ENCODE measurements around the gene PIK3R3.
"Not testable (repeated sequence)": the region's sequence is repeated elsewhere in the genome, so short reads cannot be mapped to it uniquely, and the experiment has no call there.

PIK3R3 gene

GRCh38 chr1:46102769-46103476 lies 29.5 kb downstream of the PIK3R3 start:
- no peak for DNase-seq (ENCODE audit: low read depth)

GRCh38 chr1:46099215-46099614 lies 33.2 kb downstream of the PIK3R3 start:
- no peak for DNase-seq (ENCODE audit: low read depth)

DNA sequence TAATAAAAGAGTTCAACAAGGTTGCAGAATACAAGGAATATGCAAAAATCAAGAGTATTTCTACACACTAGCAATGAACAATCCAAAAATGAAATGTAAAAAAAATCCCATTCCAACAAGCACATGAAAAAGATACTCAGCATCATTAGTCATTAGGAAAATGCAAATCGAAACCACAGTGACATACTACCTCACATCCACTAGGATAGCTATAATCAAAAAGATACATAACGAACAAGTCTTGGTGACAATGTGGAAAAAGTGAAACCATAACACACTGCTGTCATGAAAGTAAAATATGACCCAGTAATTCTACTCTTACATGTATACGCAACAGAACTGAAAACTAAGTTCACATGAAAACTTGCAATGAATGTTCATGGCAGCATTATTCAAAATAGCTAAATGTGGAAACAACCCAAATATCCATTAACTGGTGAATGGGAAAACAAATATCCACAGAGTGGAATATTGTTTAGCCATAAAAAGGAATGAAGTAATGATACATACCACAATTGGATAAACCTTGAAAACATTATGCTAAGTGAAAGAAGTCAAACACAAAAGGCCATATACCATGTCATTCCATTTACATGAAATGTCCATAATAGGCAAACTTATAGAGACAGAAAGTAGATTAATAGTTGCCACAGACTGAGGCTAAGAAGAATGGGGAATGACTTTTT lies 34.3 kb downstream of the PIK3R3 start:
- no peak for DNase-seq (ENCODE audit: low read depth)

DNA sequence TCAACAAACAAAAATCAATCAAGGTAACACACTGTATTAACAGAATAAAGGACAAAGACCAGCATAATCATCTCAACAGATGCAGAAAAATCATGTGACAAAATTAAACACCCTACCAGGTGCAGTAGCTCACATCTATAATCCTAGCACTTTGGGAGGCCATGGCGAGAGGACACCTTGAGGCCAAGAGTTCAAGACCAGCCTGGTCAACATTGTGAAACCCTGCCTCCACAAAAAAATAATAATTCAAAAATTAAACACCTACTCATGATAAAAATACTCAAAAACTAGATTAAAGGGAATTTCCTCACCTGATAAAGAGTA lies 35.3 kb downstream of the PIK3R3 start:
- DNase-seq (ENCODE audit: low read depth), result no peak

GRCh38 chr1:46096269-46097148 lies 35.9 kb downstream of the PIK3R3 start:
- DNase-seq (ENCODE audit: low read depth), result no peak

GRCh38 chr1:46095110-46095509 lies 37.3 kb downstream of the PIK3R3 start:
- not testable (repeated sequence) for DNase-seq (ENCODE audit: low read depth)

DNA sequence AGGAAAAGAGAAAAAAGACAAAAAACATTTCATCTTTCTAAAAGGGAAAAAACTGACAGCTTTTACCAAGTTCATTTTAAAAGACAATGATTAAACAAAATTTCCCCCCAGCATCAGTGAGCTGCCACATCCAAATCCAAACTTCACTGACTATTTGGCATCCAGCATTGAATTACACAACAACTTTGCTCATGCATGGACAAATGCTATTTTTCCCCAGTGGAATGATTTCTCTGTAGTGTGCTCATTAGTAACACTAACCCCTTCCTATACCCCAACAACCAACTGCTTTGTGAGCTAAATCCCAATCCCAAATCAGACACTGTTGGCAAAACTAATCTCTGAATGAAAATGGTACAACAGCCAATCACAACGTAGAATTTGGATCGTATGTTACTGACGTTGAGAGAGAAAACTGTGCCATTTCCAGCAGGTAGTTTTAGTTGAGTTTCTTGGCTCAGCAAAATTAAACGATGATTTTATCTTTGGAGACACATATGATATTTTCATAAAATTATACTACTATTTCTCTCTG lies 37.9 kb downstream of the PIK3R3 start:
- no peak for DNase-seq (ENCODE audit: low read depth)

DNA sequence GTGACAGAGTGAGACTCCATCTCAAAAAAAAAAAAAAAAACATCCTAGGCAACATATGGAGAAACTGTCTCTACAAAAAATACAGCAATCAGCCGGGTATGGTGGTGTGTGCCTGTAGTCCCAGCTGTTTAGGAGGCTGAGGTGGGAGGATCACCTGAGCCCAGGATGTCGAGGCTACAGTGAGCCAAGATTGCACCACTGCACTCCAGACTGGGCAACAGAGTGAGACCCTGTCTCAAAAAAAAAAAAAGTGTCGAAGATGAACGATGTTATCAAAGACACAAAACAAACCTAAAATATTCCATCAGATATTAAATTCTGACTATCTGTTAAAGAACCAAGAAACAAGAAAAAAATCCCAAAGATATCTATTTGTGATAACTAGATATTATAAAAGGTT lies 38.6 kb downstream of the PIK3R3 start:
- DNase-seq (ENCODE audit: low read depth), result not testable (repeated sequence)

GRCh38 chr1:46087891-46088290 lies 44.5 kb downstream of the PIK3R3 start:
- DNase-seq (ENCODE audit: low read depth), result no peak

DNA sequence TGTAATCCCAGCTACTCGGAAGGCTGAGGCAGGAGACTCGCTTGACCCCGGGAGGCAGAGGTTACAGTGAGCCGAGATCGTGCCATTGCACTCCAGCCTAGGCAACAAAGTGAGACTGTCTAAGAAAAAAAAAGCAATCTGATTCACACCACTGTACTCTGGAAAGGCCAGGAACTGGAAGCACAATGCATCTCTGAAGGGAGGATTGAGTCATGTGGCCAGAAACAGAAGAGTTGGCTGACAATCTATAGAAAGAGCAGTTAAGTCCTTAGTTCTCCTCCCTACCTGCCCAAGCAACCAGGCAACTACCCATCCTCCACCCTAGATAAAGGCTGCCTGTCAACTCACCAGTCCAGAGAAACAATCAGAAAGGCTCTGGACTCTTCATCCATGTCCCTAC lies 45.9 kb downstream of the PIK3R3 start:
- DNase-seq (ENCODE audit: low read depth), result no peak

DNA sequence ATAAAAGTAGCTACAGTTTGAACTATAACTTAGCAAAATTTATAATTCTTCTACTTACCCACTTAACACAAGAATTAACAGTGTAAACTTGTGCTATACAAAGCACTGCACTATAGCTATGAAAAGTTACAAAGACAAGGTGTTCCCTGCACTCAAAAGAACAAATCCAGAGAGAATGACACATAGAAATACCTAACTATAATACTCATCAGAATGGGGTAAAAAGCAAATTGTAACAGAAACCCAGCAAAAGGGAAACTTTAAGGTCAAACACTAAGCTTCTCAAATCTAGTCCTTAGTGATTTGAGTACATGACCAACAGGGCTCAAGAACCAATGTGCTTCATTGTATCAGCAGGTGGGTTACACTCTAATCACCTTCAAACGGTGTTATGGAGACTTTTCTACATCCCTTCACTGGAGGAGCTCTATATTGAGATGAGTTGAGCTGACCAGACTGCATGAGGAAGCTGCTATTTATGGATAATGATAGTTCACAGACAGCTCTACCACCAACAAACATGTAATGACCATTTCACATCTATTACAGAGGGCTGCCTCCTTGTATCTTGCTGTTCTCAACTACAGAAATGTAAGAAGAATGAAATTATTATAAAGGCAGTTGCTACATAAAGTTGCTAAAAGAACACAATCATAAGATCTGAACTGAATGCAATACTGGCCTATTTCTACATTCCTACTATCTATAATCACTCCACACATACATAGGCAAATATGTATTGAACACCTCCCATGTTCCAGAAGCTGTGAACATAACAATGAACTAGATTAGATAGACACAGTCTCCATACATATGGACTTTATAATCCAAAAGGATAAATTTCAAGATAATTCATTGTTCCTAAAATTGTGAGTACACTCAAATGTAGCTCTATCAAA lies 47.6 kb downstream of the PIK3R3 start:
- no peak for DNase-seq (ENCODE audit: low read depth)

DNA sequence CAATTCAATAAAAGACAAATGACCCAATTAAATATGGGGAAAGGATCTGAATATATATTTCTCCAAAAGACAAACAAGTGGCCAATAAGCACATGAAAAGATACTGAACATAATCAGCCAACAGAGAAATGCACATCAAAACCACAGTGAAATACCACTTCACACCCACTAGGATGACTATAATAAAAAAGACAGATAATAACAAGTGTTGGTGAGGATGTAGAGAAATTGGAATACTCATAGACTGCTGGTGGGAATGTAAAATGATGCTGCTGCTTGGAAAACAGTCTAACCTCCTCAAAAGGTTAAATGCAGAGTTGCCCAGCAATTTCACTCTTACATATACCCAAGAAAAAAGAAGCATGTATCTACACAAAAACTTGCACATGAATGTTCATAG lies 48.9 kb downstream of the PIK3R3 start:
- DNase-seq (ENCODE audit: low read depth), result no peak

- DNase-seq (ENCODE audit: low read depth), result no peak
Observed at GRCh38 chr1:46081619-46082018, 50.8 kb downstream of the PIK3R3 start.

DNA sequence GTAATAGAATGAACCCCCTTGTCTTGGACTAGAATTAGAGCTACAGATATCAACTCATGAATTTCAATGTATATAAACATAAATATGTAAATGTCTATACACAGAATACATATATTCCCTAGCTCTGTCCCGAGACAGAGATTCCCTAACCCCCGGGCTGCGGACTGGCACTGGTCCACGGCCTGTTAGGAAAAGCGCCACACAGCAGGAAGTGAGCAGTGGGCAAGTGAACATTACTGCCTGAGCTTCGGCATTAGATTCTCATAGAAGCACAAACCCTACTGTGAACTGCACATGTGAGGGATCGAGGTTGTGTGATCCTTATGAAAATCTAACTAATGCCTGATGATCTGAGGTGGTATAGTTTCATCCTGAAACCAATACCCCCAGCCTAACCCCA lies 51.2 kb downstream of the PIK3R3 start:
- DNase-seq (ENCODE audit: low read depth), result no peak

DNA sequence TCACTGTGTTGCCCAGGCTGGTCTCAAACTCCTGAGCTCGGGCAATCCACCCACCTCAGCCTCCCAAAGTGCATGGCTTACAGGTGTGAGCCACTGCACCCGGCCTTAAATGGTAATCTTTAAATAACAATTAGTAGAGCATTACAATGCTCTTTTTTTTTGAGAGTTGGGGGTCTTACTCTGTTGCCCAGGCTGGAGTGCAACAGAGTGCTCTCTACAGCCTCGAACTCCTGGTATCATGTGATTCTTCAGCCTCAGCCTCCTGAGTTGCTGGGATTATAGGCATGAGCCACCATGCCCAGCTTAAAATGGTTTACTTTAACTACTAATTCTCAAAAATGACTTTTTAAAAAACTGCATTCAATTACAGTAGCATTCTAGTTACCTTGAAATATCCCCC lies 52.2 kb downstream of the PIK3R3 start:
- no peak for DNase-seq (ENCODE audit: low read depth)

DNA sequence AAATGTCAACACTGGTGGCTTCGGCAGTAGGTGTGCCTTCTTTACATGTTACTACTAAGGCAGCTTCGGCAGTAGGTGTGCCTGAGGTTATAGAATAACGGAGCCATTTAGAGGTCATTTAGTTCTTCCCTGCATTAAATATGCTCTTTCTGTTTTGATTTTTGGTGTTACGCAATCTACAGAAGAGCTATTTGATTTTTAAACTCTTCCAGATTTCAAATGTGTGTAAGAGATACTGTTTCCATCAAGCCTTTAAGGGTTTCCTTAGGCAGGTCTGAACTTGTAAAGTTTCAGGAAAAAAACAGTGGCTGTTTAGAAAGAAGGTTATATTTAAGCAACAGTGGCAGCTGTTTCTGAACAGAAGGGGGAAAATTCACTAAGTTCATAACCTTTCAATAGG lies 54.8 kb downstream of the PIK3R3 start:
- DNase-seq (ENCODE audit: low read depth), result no peak

GRCh38 chr1:46076343-46076742 lies 56.1 kb downstream of the PIK3R3 start:
- no peak for DNase-seq (ENCODE audit: low read depth)

DNA sequence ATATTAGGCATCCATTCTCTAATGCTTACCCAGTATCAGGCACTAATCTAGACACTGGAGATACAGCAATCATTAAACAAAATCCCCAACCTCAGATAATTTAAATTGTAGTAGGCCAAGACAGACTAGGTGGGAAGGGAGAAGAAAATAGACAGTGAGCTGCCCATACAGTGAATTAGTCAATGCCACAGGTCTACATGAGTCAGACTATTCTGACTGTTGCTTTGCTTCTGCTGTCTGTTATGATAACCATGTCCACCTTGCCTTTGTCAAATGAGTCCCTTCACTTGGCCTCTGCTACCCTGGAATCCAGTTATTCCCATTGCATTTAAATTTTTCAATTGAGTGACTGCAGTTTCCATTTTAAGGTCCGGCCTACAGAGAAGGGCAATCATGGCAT lies 59.5 kb downstream of the PIK3R3 start:
- no peak for DNase-seq (ENCODE audit: low read depth)

- no peak for DNase-seq (ENCODE audit: low read depth)
Observed at GRCh38 chr1:46070164-46070814, 62.1 kb downstream of the PIK3R3 start.

- no peak for DNase-seq (ENCODE audit: low read depth)
Observed at GRCh38 chr1:46068525-46068924, 63.9 kb downstream of the PIK3R3 start.

GRCh38 chr1:46067652-46068051 lies 64.8 kb downstream of the PIK3R3 start:
- DNase-seq (ENCODE audit: low read depth), result no peak
